DOHH2 (cell line): ENCODE measurements around the gene CYS1.
"Not testable (repeated sequence)": the region's sequence is repeated elsewhere in the genome, so short reads cannot be mapped to it uniquely, and the experiment has no call there.

Source experiments
- H3F3A ChIP-seq: fragments of 200-600 bp; sonication (generic), shearing (Covaris generic); 2 replicates; pipeline ENCODE4 v1.6.0; 2016; ENCODE audit warnings: antibody characterized with exemption, mild to moderate bottlenecking; ENCODE audit not compliant: control insufficient read depth, insufficient read depth
- H3K27ac ChIP-seq: fragments of 200-600 bp; sonication (generic); 2 replicates; pipeline ENCODE4 v1.5.1; 2014; ENCODE audit warnings: low read depth, mild to moderate bottlenecking, low read length, moderate library complexity
- H3K27me3 ChIP-seq: fragments of 200-600 bp; sonication (generic); 2 replicates; pipeline ENCODE4 v1.6.1; 2014; ENCODE audit warnings: mild to moderate bottlenecking, low read length, mixed read lengths; ENCODE audit not compliant: control insufficient read depth
- H3K36me3 ChIP-seq: fragments of 200-600 bp; sonication (generic); 2 replicates; pipeline ENCODE4 v1.6.1; 2014; ENCODE audit warnings: mild to moderate bottlenecking, low read length, moderate library complexity, mixed read lengths; ENCODE audit not compliant: control insufficient read depth
- H3K4me1 ChIP-seq: fragments of 200-600 bp; sonication (generic); 2 replicates; pipeline ENCODE4 v1.6.1; 2014; ENCODE audit warnings: mild to moderate bottlenecking, low read length, mixed read lengths; ENCODE audit not compliant: control insufficient read depth
- H3K4me2 ChIP-seq: fragments of 200-600 bp; sonication (generic); 2 replicates; pipeline ENCODE4 v1.6.0; 2014; ENCODE audit warnings: mild to moderate bottlenecking, low read length, moderate library complexity
- H3K4me3 ChIP-seq: fragments of 200-600 bp; sonication (generic); 2 replicates; pipeline ENCODE4 v1.5.1; 2014; ENCODE audit warnings: mild to moderate bottlenecking, low read length, mixed read lengths
- H3K79me2 ChIP-seq: fragments of 200-600 bp; sonication (generic); 2 replicates; pipeline ENCODE4 v1.6.1; 2014; ENCODE audit warnings: mild to moderate bottlenecking, low read length, mixed read lengths; ENCODE audit not compliant: control insufficient read depth
- H3K9me2 ChIP-seq: fragments of 200-600 bp; sonication (generic); replicated peaks from 2 replicates; pipeline ENCODE4 v1.6.1; 2014; ENCODE audit warnings: mild to moderate bottlenecking, low read length, mixed read lengths; ENCODE audit not compliant: control insufficient read depth
- H3K9me3 ChIP-seq: fragments of 200-600 bp; sonication (generic); 2 replicates; pipeline ENCODE4 v1.6.1; 2014; ENCODE audit warnings: antibody characterized with exemption, low read length, mixed read lengths; ENCODE audit not compliant: control insufficient read depth, insufficient read depth
- H4K20me1 ChIP-seq: fragments of 200-600 bp; sonication (generic); 2 replicates; pipeline ENCODE4 v1.6.0; 2014; ENCODE audit warnings: low read depth, mild to moderate bottlenecking, antibody characterized with exemption, low read length, moderate library complexity; ENCODE audit not compliant: control insufficient read depth, insufficient read depth
- CTCF ChIP-seq: fragments of 200-600 bp; sonication (generic); IDR thresholded peaks from one replicate; pipeline ENCODE4 v1.5.1; 2014; ENCODE audit warnings: antibody characterized with exemption, mild to moderate bottlenecking, low read depth, low read length; ENCODE audit not compliant: poor library complexity, severe bottlenecking
- EZH2phosphoT487 ChIP-seq: fragments of 200-600 bp; sonication (generic); IDR thresholded peaks from 2 replicates; pipeline ENCODE4 v1.6.1; 2017; ENCODE audit warnings: borderline replicate concordance, mild to moderate bottlenecking, antibody characterized with exemption, low read length, moderate library complexity, mixed read lengths

Gene CYS1

GRCh38 chr2:10014418-10015190 is 65.6 kb downstream of the CYS1 start:
- H3F3A ChIP-seq, result no peaks in the 10 kb centered on the region
- no peaks in the 10 kb centered on the region for H3K4me1 ChIP-seq
- no peak overlapping the region for H3K4me3 ChIP-seq
- peaks cover 31% of the 10 kb centered on the region; the same call in 1 of the 2 replicates for H3K9me3 ChIP-seq
- H3K9me2 ChIP-seq, result no peaks in the 10 kb centered on the region
- H3K4me2 ChIP-seq, result no peak overlapping the region
- TF ChIP-seq EZH2phosphoT487 (no peak), CTCF (no peak)
- H3K79me2 ChIP-seq, result no peaks in the 10 kb centered on the region
- H3K27ac ChIP-seq, result no peak overlapping the region
- no peaks in the 10 kb centered on the region for H3K27me3 ChIP-seq
- H4K20me1 ChIP-seq, result no peaks in the 10 kb centered on the region
- no peaks in the 10 kb centered on the region for H3K36me3 ChIP-seq

- H3F3A ChIP-seq, H3K4me2 ChIP-seq, H3K27me3 ChIP-seq, H3K4me3 ChIP-seq, H3K79me2 ChIP-seq, H3K4me1 ChIP-seq, H4K20me1 ChIP-seq, H3K9me2 ChIP-seq, H3K27ac ChIP-seq, H3K36me3 ChIP-seq: not testable (repeated sequence)
- peaks cover 31% of the 10 kb centered on the region; the same call in 1 of the 2 replicates for H3K9me3 ChIP-seq
Measured at GRCh38 chr2:10013651-10014417, 66.4 kb downstream of the CYS1 start.

GRCh38 chr2:10012963-10013461 is 67.2 kb downstream of the CYS1 start:
- H3K4me2 ChIP-seq, result no peak overlapping the region

GRCh38 chr2:10012366-10012962 is 67.7 kb downstream of the CYS1 start:
- not testable (repeated sequence) for H3K4me3 ChIP-seq, H3K79me2 ChIP-seq

More at GRCh38 chr2:10012963-10013461, 67.2 kb downstream of the CYS1 start:
- TF ChIP-seq EZH2phosphoT487 (no peak), CTCF (no peak)
- no peaks in the 10 kb centered on the region for H3K9me2 ChIP-seq
- no peaks in the 10 kb centered on the region for H4K20me1 ChIP-seq
- H3K4me1 ChIP-seq, result no peaks in the 10 kb centered on the region
- no peaks in the 10 kb centered on the region for H3F3A ChIP-seq
- H3K27me3 ChIP-seq, result no peaks in the 10 kb centered on the region
- peaks cover 31% of the 10 kb centered on the region; the same call in 1 of the 2 replicates for H3K9me3 ChIP-seq
- H3K27ac ChIP-seq, result no peak overlapping the region
- H3K36me3 ChIP-seq, result no peaks in the 10 kb centered on the region
- H3K4me3 ChIP-seq, result no peak overlapping the region
- no peaks in the 10 kb centered on the region for H3K79me2 ChIP-seq

GRCh38 chr2:10011606-10012325 is 68.4 kb downstream of the CYS1 start:
- not testable (repeated sequence) for H3K27ac ChIP-seq, H3K4me2 ChIP-seq, H3K4me1 ChIP-seq, H3K27me3 ChIP-seq, H3F3A ChIP-seq, H4K20me1 ChIP-seq, H3K36me3 ChIP-seq, H3K4me3 ChIP-seq, H3K9me2 ChIP-seq, H3K79me2 ChIP-seq
- H3K9me3 ChIP-seq, result peaks cover 31% of the 10 kb centered on the region; the same call in 1 of the 2 replicates

More at GRCh38 chr2:10012366-10012962, 67.7 kb downstream of the CYS1 start:
- not testable (repeated sequence) for H3K9me2 ChIP-seq, H3K36me3 ChIP-seq, H3K4me1 ChIP-seq, H3K4me2 ChIP-seq, H3K27ac ChIP-seq, H4K20me1 ChIP-seq, H3F3A ChIP-seq, H3K27me3 ChIP-seq
- peaks cover 31% of the 10 kb centered on the region; the same call in 1 of the 2 replicates for H3K9me3 ChIP-seq
